NCI-H2227 treated with DMSO at 0.1 percent for 48 hours (cell line): ENCODE data around the gene PSME3.
"Not testable (repeated sequence)": the region's sequence is repeated elsewhere in the genome, so short reads cannot be mapped to it uniquely, and the experiment has no call there.

ENCODE experiments used
- DNase-seq: peaks from one replicate; lab custom pipeline; 2025; lab: John Stamatoyannopoulos, UW

PSME3 gene

GRCh38 chr17:42851371-42852240 lies 18.4 kb downstream of the PSME3 start:
- not testable (repeated sequence) for DNase-seq

GRCh38 chr17:42852351-42852750 lies 19.2 kb downstream of the PSME3 start:
- DNase-seq, result no peak

GRCh38 chr17:42853004-42853403 lies 19.8 kb downstream of the PSME3 start:
- DNase-seq, result no peak

- no peak for DNase-seq
Observed at GRCh38 chr17:42853597-42853967, 20.4 kb downstream of the PSME3 start.

GRCh38 chr17:42853968-42854790 lies 21.0 kb downstream of the PSME3 start:
- DNase-seq, result no peak

GRCh38 chr17:42855048-42855596 lies 21.9 kb downstream of the PSME3 start:
- DNase-seq, result no peak

- DNase-seq, result not testable (repeated sequence)
Observed at GRCh38 chr17:42856093-42856492, 22.9 kb downstream of the PSME3 start.

GRCh38 chr17:42856516-42856915 lies 23.3 kb downstream of the PSME3 start:
- not testable (repeated sequence) for DNase-seq

GRCh38 chr17:42857389-42857788 lies 24.2 kb downstream of the PSME3 start:
- DNase-seq, result no peak

GRCh38 chr17:42865638-42866094 lies 32.5 kb downstream of the PSME3 start:
- DNase-seq, result no peak

- no peak for DNase-seq
Observed at GRCh38 chr17:42866216-42866615, 33.0 kb downstream of the PSME3 start.

- DNase-seq, result no peak
Observed at GRCh38 chr17:42866631-42867575, 33.7 kb downstream of the PSME3 start.

- DNase-seq, result not testable (repeated sequence)
Observed at GRCh38 chr17:42867694-42868261, 34.6 kb downstream of the PSME3 start.

- DNase-seq, result no peak
Observed at GRCh38 chr17:42868338-42868737, 35.1 kb downstream of the PSME3 start.

GRCh38 chr17:42871647-42872046 lies 38.5 kb downstream of the PSME3 start:
- no peak for DNase-seq

- DNase-seq, result no peak
Observed at GRCh38 chr17:42872251-42872965, 39.2 kb downstream of the PSME3 start.

- no peak for DNase-seq
Observed at GRCh38 chr17:42873315-42873714, 40.1 kb downstream of the PSME3 start.

GRCh38 chr17:42873932-42874695 lies 40.9 kb downstream of the PSME3 start:
- DNase-seq, result not testable (repeated sequence)

GRCh38 chr17:42877037-42877436 lies 43.8 kb downstream of the PSME3 start:
- no peak for DNase-seq
